MG63 (cell line): ENCODE data around the gene PAK2. TPM values are rescaled to one million over a fixed set of nuclear protein-coding genes. Genes with fewer than 3 reads are reported as not detected.
"Not testable (repeated sequence)": the region's sequence is repeated elsewhere in the genome, so short reads cannot be mapped to it uniquely, and the experiment has no call there.

Source experiments
- DNase-seq: peaks from one replicate; pipeline ENCODE4 v3.0.0-alpha.2; 2020
- H3K27me3 ChIP-seq: fragments of 250-450 bp; sonication (Bioruptor Pico); 2 replicates; pipeline ENCODE4 v1.5.1; 2020; ENCODE audit warnings: mild to moderate bottlenecking, moderate library complexity
- H3K36me3 ChIP-seq: fragments of 250-450 bp; sonication (Bioruptor Pico); 2 replicates; pipeline ENCODE4 v1.5.1; 2020; ENCODE audit warnings: mild to moderate bottlenecking, moderate library complexity
- H3K4me3 ChIP-seq: fragments of 250-450 bp; sonication (Bioruptor Pico); 2 replicates; pipeline ENCODE4 v1.5.1; 2020; ENCODE audit warnings: mild to moderate bottlenecking, moderate library complexity
- H3K9me3 ChIP-seq: fragments of 250-450 bp; sonication (Bioruptor Pico); 2 replicates; pipeline ENCODE4 v1.5.1; 2020; ENCODE audit warnings: mild to moderate bottlenecking, moderate library complexity
- total RNA-seq: library from RNA; depleted of rRNA; stranded (reverse); fragments of >200 nt; shearing (Covaris generic); gene quantifications from 2 replicates; pipeline ENCODE4 v1.2.3, GENCODE V29; 2014; ENCODE audit warnings: low replicate concordance

PAK2 gene
- total RNA-seq, 1 experiment from 2014 or later, result 27.7 TPM

DNA sequence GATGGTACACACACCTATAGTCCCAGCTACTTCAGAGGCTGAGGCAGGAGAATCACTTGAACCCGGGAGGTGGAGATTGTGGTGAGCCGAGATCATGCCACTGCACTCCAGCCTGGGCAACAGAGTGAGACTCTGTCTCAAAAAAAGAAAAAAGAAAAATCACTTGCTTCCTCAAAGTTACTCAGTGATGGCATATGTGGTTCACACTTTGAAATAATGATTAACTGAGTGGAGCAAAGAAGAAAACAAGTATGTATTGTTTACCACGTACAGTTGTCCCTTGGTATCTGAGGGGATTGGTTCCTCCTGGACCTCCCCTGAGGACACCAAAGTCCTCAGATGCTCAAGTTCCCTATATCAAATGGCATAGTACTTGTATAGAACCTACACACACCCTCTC is 22.5 kb upstream of the PAK2 start:
- H3K9me3 ChIP-seq, result peaks cover 11% of the 10 kb centered on the region
- H3K36me3 ChIP-seq, result peaks cover 39% of the 10 kb centered on the region
- H3K27me3 ChIP-seq, DNase-seq, H3K4me3 ChIP-seq: not testable (repeated sequence)

DNA sequence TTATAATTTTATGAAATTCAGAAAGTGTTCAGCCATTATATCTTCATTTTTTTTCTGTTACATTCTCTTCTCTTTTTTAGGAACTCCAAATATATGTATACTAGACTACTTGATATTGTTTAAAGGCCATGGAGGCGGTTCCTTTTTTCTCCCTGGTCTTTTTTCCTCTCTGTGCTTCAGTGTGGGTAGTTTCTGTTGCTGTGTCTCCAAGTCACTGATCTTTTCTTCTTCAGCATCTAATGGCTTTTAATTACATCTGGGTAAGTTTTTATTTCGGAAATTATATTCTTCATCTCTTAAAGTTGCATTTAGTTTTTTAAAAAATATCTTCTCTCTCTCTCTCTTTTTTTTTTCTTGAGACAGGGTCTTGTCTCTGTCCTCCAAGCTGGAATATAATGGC is 18.6 kb upstream of the PAK2 start:
- Histone ChIP-seq H3K27me3 (no peaks in the 10 kb centered on the region), H3K36me3 (peaks cover 52% of the 10 kb centered on the region)
- DNase-seq, result no peak

DNA sequence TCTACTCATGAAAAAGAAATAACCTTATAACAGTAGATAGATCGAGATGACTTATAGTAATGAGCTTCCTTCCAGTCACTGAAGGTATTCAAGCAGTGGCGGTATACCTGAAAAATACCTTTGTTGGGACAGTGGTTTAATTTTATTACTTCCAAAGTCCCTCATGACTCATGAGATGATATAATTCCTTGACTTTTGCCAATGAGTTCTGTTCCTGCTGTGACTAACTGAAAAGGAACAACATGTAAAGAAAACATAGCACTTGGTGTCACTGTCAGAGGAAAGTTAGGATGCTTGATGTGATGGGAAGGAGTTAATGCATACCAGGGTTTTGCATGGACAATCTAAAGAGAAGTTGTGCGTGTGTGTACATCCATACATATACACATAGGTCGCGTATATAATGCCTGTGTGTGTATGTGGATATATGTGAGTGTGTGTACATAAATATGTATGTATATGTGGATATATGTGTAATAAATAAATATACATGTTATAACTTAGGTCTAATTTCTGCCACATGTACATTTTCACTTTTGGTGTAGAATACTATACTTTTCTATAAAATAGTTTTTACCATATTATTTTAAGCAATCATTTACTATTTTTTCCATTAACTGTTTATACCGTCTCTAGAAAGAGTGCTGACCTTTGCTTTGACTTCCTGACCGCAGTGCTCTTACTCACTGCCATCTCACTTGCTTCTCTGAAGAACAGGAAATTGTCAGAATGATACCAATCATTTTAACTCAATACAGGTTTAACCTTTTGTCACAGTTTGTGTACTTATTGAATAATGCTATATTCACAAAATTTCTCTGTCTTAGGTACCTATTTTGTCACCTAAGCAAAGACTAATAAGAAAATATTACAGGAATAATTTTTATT is 12.6 kb upstream of the PAK2 start:
- H3K27me3 ChIP-seq, result no peaks in the 10 kb centered on the region
- no peaks in the 10 kb centered on the region for H3K9me3 ChIP-seq
- no peak overlapping the region for H3K4me3 ChIP-seq
- DNase-seq, result no peak
- peaks cover 34% of the 10 kb centered on the region for H3K36me3 ChIP-seq

More for the DNA sequence above, 18.6 kb upstream of the PAK2 start:
- Histone ChIP-seq H3K9me3 (peaks cover 11% of the 10 kb centered on the region), H3K4me3 (no peak overlapping the region)

DNA sequence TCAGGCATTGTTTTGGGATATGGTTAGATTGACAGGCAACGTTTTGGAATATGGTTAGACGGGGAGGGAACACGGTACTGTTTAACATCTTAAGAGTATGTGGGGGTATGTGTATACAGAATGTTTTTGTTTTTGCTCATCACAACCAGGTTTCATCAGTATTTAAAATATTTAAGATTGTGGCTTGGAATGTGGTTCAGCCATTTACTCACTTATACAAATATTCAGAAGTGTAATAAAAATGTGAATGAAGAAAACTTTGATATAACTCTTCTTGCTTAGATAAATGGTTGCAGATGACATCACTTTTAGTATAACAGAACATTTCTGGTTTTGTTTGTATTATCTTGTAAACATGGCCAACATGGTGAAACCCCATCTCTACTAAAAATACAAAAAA is 3.9 kb upstream of the PAK2 start:
- Histone ChIP-seq H3K36me3 (peaks cover 41% of the 10 kb centered on the region), H3K27me3 (no peaks in the 10 kb centered on the region), H3K9me3 (peaks cover 4% of the 10 kb centered on the region), H3K4me3 (no peak overlapping the region)
- no peak for DNase-seq

DNA sequence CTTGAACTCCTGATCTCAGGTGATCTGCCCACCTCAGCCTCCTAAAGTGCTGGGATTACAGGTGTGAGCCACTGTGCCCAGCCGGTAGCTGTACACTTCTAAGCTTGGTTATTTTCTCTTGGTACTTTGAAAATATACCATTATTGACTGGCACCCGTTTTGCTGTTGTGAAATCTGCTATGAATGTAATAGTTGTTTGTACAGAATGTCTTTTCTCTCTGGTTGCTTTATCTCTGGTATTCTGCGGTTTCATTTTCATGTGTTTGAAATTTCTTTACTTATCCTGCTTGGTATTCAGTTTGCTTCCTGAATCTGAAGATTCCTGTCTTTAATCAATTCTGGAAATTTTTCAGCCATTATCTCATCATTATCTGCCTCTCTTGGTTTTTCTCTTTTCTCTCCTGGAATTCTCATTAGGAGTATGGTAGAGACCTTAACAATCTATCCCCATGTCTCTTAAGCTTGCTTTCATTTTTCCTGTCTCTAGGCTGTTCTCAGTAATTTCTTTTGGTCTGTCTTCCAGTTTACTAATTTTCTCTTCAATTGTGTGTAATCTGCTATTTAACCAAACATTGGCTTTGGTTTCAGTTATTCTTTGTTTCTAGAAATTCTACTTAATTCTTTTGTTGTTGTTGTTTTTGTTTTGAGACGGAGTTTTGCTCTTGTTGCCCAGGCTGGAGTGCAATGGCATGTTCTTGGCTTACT is 2.8 kb upstream of the PAK2 start:
- H3K36me3 ChIP-seq, result peaks cover 43% of the 10 kb centered on the region
- H3K4me3 ChIP-seq, result no peak overlapping the region
- H3K27me3 ChIP-seq, result no peaks in the 10 kb centered on the region
- peaks cover 4% of the 10 kb centered on the region for H3K9me3 ChIP-seq
- DNase-seq, result no peak

DNA sequence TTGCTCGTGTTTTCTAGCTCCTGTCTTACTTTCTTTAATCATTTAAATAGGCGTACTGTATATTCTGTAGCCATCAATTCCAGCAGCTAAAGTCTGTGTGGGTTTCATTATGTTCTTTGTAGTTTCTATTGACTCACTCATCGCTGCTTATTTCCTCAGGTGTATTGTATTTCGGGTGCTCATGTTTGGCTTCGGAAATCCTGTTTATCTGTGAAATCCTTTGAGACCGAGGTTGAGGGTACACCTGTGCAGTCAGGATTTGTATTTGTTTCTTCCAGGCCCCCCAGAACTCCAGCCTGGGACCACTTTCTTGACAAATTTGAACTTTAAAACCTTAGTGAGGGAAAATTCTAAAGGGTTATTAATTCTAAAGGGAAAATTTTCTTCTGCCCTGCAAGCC is 2.0 kb upstream of the PAK2 start:
- peaks cover 43% of the 10 kb centered on the region for H3K36me3 ChIP-seq
- no peaks in the 10 kb centered on the region for H3K27me3 ChIP-seq
- H3K4me3 ChIP-seq, result no peak overlapping the region
- H3K9me3 ChIP-seq, result peaks cover 4% of the 10 kb centered on the region
- no peak for DNase-seq

DNA sequence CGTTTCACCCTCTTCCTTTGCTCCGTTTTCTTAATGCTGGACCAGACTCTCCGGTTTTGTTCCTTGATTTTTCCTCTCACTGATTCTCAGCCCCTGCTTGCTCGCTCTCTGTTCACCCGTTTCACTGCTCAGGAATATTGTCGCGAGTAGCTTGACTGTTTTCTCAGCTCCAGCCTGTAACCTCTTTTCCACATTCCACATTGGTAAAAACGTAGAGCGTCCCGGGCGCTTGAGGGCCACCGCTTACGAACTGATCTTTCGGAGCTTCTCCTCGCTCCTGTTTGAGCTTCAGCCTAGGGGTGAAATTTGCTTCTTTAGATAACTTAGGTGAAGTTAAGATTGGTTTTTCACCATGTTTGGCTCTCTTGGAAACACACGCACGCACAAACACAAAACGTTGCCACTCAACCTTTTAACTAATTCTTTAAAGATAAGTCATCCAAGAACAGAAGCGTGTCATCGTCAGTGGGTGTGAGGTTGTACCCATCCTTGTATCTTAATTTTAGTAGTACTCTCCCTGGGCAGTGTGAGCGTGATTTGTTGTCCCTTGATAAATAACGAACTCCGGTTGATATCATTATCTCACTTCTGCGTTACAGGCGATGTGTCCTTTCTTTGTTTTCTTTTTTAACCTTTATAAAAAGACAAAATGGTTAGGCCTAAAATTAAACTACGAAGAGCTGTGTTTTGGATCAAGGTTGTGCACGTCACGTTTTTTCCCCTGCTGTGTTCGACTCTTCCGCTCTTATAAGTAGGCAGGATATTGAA is 1.0 kb downstream of the PAK2 start:
- peaks cover 35% of the 10 kb centered on the region for H3K36me3 ChIP-seq
- peak overlapping the region; percentile 86 for H3K4me3 ChIP-seq
- peaks cover 4% of the 10 kb centered on the region for H3K9me3 ChIP-seq
- peak; percentile 23 for DNase-seq
- no peaks in the 10 kb centered on the region for H3K27me3 ChIP-seq

DNA sequence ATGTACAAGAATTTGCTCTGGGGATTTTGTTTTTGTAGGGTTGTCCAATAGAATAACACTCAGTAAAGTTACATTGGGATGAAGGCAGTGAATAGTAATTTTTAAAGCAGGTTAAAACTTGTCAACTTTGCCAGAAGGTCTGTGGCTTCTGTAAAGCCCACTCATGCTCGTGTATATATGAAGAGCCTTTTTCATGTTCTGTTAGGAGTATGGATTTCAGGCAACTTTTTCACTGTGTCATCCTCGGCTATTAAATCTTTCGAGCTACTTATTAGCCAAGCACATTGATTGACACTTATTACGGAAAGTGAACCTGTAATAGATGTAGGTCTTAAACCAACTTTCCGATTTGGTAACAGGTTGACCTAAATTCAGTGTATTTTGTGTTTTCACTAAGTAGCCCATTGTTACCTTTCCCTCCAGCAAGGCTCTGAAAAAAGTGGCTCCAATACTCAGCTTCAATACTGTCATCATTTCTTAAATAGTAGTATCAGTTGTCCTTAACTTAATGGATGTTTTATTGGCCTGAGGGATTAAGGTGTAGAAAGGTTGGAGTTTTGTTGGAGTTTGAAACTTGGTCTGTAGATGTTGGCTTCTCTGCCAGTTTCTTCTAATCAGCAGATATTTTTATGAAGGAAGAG is 1.7 kb downstream of the PAK2 start:
- no peak for DNase-seq
- H3K4me3 ChIP-seq, result peak overlapping the region; percentile 86
- peaks cover 4% of the 10 kb centered on the region for H3K9me3 ChIP-seq
- H3K36me3 ChIP-seq, result peaks cover 37% of the 10 kb centered on the region
- no peaks in the 10 kb centered on the region for H3K27me3 ChIP-seq

DNA sequence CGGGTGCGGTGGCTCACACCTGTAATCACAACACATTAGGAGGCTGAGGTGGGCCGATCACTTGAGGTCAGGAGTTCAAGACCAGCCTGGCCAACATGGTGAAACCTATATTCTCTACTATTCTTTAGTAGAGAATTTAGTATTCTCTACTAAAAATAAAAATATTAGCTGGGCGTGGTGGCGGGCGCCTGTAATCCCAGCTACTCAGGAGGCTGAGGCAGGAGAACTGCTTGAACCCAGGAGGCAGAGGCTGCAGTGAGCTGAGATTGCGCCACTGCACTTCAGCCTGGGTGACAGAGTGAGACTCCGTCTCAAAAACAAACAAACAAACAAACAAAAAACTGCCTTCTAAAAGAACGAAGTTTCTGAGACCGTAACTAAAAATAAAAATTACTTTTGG is 3.9 kb downstream of the PAK2 start:
- not testable (repeated sequence) for DNase-seq, H3K9me3 ChIP-seq, H3K4me3 ChIP-seq, H3K27me3 ChIP-seq
- H3K36me3 ChIP-seq, result peaks cover 46% of the 10 kb centered on the region

DNA sequence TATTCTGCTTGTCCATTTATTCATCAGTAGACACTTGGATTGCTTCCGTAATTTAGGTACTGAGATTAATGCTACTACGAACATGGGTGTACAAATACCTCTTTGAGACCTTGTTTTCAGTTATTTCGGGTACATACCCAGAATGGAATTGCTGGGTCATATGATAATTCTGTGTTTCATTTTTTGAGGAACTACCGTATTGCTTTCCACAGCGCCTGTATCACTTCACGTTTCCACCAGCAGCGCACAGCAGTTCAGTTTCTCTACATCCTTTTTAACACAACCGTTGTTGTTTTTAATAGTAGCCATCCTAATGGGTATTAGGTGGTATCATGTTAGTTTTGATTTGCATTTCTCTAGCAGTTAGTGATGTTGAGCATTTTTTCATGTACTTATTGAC is 9.5 kb downstream of the PAK2 start:
- DNase-seq, result no peak
- H3K4me3 ChIP-seq, result no peak overlapping the region

DNA sequence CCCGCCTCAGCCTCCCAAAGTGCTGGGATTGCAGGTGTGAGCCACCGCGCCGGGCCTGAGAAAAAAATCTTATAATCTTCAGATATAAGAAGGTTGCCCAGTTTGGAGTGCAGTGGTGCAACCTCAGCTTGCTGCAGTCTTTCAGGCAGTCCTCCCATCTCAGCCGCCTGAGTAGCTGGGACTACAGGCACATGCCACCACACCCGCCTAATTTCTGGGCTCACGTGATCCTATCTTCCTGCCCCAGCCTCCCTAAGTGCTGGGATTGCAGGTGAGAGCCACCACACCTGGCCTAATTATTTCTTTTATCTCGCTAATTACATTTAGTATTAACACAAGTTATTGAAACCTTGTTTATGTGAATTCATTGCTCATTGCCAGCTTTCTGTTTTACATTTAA is 13.5 kb downstream of the PAK2 start:
- H3K9me3 ChIP-seq, result peaks cover 16% of the 10 kb centered on the region
- H3K36me3 ChIP-seq, result peaks cover 66% of the 10 kb centered on the region
- no peak overlapping the region for H3K4me3 ChIP-seq
- H3K27me3 ChIP-seq, result no peaks in the 10 kb centered on the region
- DNase-seq, result no peak

More for the DNA sequence above, 9.5 kb downstream of the PAK2 start:
- Histone ChIP-seq H3K9me3 (peaks cover 6% of the 10 kb centered on the region; the same call in 1 of the 2 replicates), H3K36me3 (peaks cover 60% of the 10 kb centered on the region), H3K27me3 (no peaks in the 10 kb centered on the region)

DNA sequence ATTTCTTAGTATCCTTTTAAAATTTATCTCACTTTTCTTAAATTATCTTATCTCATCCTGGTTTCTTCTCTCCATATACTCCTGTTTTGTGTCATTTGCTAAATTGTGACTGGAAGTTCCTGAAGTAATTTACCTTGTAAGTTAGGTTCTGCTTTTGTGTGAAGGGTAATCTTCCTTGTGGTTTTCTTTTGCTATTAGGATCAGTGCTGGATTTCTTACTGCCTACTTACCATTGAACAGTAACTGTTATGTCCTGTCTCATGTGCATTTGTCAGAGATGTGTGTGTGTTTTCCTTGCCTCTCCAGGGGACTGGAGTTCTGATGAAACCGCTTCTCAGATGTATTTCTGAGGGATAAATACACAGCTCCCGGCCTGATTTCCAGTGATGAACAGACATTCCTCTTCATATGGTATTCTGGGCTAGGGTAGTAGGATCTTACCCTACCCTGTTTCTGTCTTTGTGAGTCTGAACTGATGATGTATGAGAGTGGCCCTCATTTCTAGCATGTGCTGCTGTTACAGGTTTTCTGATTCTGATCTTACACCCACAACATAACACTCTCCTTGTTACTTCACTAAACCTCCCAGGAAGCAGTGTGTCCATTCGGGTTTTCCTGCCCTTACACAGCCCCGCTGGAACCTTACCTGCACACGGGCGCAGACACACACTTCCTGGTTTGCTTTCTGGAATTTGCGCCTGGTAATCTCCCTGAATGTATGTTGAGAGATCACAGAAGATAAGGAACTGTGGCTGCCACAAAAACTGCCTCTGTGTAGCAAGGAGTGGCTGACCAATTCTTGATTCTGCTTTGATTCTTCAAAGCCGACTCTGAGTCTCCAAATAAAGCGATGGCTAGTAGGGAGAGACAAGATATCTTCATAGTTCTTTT is 14.7 kb downstream of the PAK2 start:
- H3K36me3 ChIP-seq, result peaks cover 60% of the 10 kb centered on the region
- no peak for DNase-seq
- H3K27me3 ChIP-seq, result no peaks in the 10 kb centered on the region
- H3K9me3 ChIP-seq, result peaks cover 16% of the 10 kb centered on the region
- no peak overlapping the region for H3K4me3 ChIP-seq

DNA sequence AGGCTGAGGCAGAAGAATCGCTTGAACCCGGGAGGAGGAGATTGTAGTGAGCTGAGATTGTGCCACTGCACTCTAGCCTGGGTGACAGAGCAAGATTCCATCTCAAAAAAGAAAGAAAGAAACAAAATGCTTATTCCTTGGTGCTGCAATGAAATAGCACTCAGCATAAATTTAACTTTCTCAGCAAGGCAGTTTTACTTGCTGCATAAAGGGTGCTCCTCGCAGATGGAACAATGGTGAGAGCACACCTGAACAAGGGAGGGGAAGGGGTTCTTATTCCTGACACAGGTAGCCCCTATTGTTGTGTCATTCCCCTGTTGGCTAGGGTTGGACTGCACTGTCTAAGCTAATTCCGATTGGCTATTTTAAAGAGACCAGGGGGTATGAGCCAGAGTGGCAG is 17.1 kb downstream of the PAK2 start:
- Histone ChIP-seq H3K4me3 (no peak overlapping the region), H3K36me3 (peaks cover 56% of the 10 kb centered on the region), H3K9me3 (peaks cover 16% of the 10 kb centered on the region), H3K27me3 (no peaks in the 10 kb centered on the region)
- DNase-seq, result no peak

DNA sequence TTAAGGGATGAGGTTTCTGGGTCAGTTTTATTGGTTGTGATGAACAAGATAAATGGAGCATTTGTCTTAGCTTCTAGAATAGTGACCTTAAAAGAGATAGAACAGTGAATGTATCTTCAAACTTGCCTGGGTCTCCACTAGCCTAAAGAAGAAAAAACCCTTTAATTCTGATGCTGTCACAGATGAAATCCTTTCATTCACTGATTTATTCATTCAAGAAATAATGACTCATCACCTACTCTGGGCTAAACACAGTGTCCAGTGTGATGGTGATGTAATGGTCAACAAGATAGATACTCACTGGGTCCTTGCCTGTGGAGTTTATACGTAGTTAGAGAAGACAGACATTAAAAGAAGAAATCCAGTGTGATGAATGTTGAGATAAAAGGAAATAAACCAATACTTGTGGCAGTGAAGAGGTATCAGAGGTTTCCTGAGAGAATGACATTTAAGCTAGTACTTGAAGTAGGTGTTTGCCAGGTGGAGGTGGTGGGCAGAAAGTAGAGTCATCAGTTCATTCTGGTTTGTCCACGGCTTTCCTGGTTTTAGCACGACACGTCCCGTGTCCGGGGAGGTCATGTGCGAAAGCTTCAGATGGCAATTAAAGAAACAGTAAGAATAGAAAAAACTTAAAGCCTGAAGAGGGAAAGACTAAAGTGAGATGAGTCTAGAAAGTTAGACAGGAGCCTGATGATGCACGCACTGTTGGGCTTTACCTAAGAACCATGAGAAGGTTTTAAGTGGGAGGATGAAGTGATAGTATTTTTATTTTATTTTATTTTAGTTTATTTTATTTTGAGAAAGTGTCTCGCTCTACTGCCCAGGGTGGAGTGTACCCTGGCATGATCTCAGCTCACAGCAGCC is 18.5 kb downstream of the PAK2 start:
- no peaks in the 10 kb centered on the region for H3K27me3 ChIP-seq
- peaks cover 47% of the 10 kb centered on the region for H3K36me3 ChIP-seq
- H3K9me3 ChIP-seq, result peaks cover 16% of the 10 kb centered on the region
- DNase-seq, result peak; percentile 12
- H3K4me3 ChIP-seq, result no peak overlapping the region

DNA sequence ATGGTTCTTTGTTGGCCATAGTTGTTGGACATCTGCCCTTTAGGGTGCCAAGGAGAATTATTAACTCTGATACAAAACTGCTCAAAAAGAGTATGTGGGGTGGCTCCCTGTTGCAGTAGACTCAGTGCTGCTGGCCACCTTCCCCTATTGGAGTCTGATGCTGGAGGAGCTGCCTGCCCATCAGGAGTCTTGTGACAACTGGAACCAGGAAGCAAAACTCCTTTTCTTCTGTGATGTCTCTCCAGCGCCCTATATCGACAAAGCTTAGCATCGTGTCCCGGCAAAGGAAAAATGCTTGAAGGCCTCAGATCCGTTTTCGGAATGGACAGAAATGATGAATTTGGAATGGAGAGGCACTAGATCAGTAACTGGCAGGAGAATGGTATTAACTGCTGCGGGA is 23.5 kb downstream of the PAK2 start:
- H3K27me3 ChIP-seq, result no peaks in the 10 kb centered on the region
- DNase-seq, result no peak
- no peak overlapping the region for H3K4me3 ChIP-seq
- peaks cover 20% of the 10 kb centered on the region for H3K36me3 ChIP-seq
- no peaks in the 10 kb centered on the region for H3K9me3 ChIP-seq
